Calu3 (cell line): ENCODE data around the gene NCKAP5. TPM values are rescaled to one million over a fixed set of nuclear protein-coding genes. Genes with fewer than 3 reads are reported as not detected.

ENCODE experiments used
- BruUV-seq: library from RNA; stranded (reverse); fragments of 400-500 nt; replicated peaks from 2 replicates; lab custom pipeline; 2021; lab: Mats Ljungman, UMichigan
- CTCF ChIA-PET: fragments of 300-600 bp; sonication (Branson Sonifier 250); formaldehyde crosslinking; loops from one replicate; lab custom pipeline; 2022; ENCODE audit warnings: antibody characterized with exemption; lab: Charles Lee
- DNase-seq: peaks from one replicate; pipeline ENCODE4 v3.0.0; 2022
- H3K27ac Mint-ChIP-seq: one replicate; pipeline ENCODE4 v1.8.0; 2022; ENCODE audit warnings: mixed read lengths; ENCODE audit not compliant: unreplicated experiment
- H3K27me3 Mint-ChIP-seq: one replicate; pipeline ENCODE4 v1.8.0; 2022; ENCODE audit warnings: mixed read lengths; ENCODE audit not compliant: unreplicated experiment
- H3K36me3 Mint-ChIP-seq: one replicate; pipeline ENCODE4 v1.8.0; 2022; ENCODE audit warnings: mild to moderate bottlenecking, moderate library complexity, mixed read lengths; ENCODE audit not compliant: insufficient read depth, unreplicated experiment
- H3K4me1 Mint-ChIP-seq: one replicate; pipeline ENCODE4 v1.8.0; 2022; ENCODE audit warnings: mild to moderate bottlenecking, low read depth, mixed read lengths; ENCODE audit not compliant: unreplicated experiment
- H3K4me3 Mint-ChIP-seq: one replicate; pipeline ENCODE4 v1.8.0; 2022; ENCODE audit warnings: mild to moderate bottlenecking, low read depth, moderate library complexity, mixed read lengths; ENCODE audit not compliant: unreplicated experiment
- H3K9me3 Mint-ChIP-seq: one replicate; pipeline ENCODE4 v1.8.0; 2022; ENCODE audit warnings: low read depth, mixed read lengths; ENCODE audit not compliant: unreplicated experiment
- CTCF ChIP-seq: fragments of 200-600 bp; IDR thresholded peaks from one replicate; pipeline ENCODE4 v1.8.0; 2022; ENCODE audit warnings: antibody characterized with exemption; ENCODE audit not compliant: unreplicated experiment
- intact Hi-C: fragments of 100-400 bp; cut with micrococcal nuclease; formaldehyde crosslinking; loops from one replicate; pipeline ENCODE4 v1.10.0; 2022; ENCODE audit not compliant: unreplicated experiment
- total RNA-seq: library from RNA; stranded (reverse); gene quantifications from 2 replicates; pipeline ENCODE4 v1.2.3, GENCODE V29; 2022

NCKAP5 gene
- total RNA-seq, 1 experiment from 2014 or later = 2.2 TPM

GRCh38 chr2:132804051-132804450 is 764.2 kb downstream of the NCKAP5 start:
- H3K4me1 Mint-ChIP-seq = no peaks in the 10 kb centered on the region
- CTCF ChIA-PET = no interaction called here
- intact Hi-C loops = no loop called here
- no peaks in the 10 kb centered on the region for H3K27me3 Mint-ChIP-seq
- H3K36me3 Mint-ChIP-seq = no peaks in the 10 kb centered on the region
- no TSS peak for BruUV-seq
- no peak for TF ChIP-seq CTCF
- no peak for DNase-seq
- no peak overlapping the region for H3K27ac Mint-ChIP-seq
- peaks cover 6% of the 10 kb centered on the region for H3K9me3 Mint-ChIP-seq
- no peak overlapping the region for H3K4me3 Mint-ChIP-seq

- no TSS peak for BruUV-seq
- H3K4me1 Mint-ChIP-seq = no peaks in the 10 kb centered on the region
- no peaks in the 10 kb centered on the region for H3K27me3 Mint-ChIP-seq
- CTCF ChIA-PET = interaction anchor here (1.0 kb wide), 1 partner anchor 11 kb away, joined by 3 read pairs; no protein-coding TSS in a partner anchor
- H3K9me3 Mint-ChIP-seq = no peaks in the 10 kb centered on the region
- no peak overlapping the region for H3K27ac Mint-ChIP-seq
- no peak for TF ChIP-seq CTCF
- no peaks in the 10 kb centered on the region for H3K36me3 Mint-ChIP-seq
- no peak for DNase-seq
- intact Hi-C loops = no loop called here
- no peak overlapping the region for H3K4me3 Mint-ChIP-seq
Observed at GRCh38 chr2:132798341-132798740, 769.9 kb downstream of the NCKAP5 start.

GRCh38 chr2:132797556-132797955 is 770.7 kb downstream of the NCKAP5 start:
- no TSS peak for BruUV-seq
- no peak overlapping the region for H3K4me3 Mint-ChIP-seq
- intact Hi-C loops = no loop called here
- H3K4me1 Mint-ChIP-seq = no peaks in the 10 kb centered on the region
- H3K36me3 Mint-ChIP-seq = no peaks in the 10 kb centered on the region
- H3K9me3 Mint-ChIP-seq = no peaks in the 10 kb centered on the region
- no peak overlapping the region for H3K27ac Mint-ChIP-seq
- no peak for TF ChIP-seq CTCF
- H3K27me3 Mint-ChIP-seq = no peaks in the 10 kb centered on the region
- DNase-seq = no peak
- CTCF ChIA-PET = no interaction called here

GRCh38 chr2:132797071-132797470 is 771.2 kb downstream of the NCKAP5 start:
- Mint-ChIP-seq H3K4me3 (no peak overlapping the region), H3K9me3 (no peaks in the 10 kb centered on the region), H3K27me3 (no peaks in the 10 kb centered on the region), H3K4me1 (no peaks in the 10 kb centered on the region), H3K27ac (no peak overlapping the region), H3K36me3 (no peaks in the 10 kb centered on the region)
- no TSS peak for BruUV-seq
- CTCF ChIA-PET = no interaction called here
- no peak for TF ChIP-seq CTCF
- no peak for DNase-seq
- intact Hi-C loops = no loop called here

- no TSS peak for BruUV-seq
- DNase-seq = no peak
- intact Hi-C loops = no loop called here
- Mint-ChIP-seq H3K27me3 (no peaks in the 10 kb centered on the region), H3K36me3 (no peaks in the 10 kb centered on the region), H3K9me3 (no peaks in the 10 kb centered on the region), H3K4me3 (no peak overlapping the region), H3K4me1 (no peaks in the 10 kb centered on the region), H3K27ac (no peak overlapping the region)
- no peak for TF ChIP-seq CTCF
- CTCF ChIA-PET = no interaction called here
Observed at GRCh38 chr2:132795220-132795619, 773.0 kb downstream of the NCKAP5 start.
